TTC549 (cell line): Measurements from ENCODE around the gene PAK1.

ENCODE experiments used
- FAIRE-seq: peaks from 2 replicates; lab custom pipeline; 2012; peaks lifted over from hg19 to GRCh38; lab: Jason Lieb, UNC

The PAK1 gene

DNA sequence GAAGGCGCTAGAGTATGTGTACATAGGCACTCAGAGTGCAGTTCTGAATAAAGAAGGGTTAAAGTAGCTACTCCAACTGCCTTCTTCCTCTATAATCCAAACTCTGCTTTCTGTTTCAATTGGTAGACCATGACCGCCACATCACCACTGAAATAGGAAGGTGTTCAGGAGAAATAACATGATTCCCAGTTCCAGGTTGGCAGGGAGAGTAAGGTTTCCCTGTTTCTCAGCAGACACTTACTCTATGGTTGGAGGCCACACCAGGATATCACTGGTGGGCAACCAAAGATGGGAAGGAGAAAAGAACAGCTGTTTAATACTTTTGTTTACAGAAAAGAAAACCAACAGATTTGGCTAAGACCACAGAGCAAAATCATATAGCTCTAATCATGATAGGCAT, 37.9 kb downstream of the PAK1 start:
- FAIRE-seq, result no peak

DNA sequence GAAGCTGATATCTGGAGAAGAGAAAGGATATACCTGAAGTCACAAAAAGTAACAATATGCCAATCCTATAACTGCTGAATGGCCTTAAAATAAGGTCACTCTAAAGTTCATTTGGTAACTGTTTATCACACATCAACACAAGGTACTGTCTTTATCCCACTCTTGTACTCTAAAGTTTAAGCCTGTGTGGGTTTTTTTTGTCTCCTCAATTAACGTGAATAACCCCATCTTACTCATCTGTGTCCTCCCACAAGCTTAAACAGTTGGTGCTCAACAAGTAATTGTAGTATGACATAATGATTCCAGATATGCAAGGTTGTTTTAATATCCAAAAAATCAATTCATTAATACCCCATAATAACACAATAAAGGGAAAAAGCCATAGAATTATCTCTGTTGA, 42.1 kb downstream of the PAK1 start:
- FAIRE-seq, result no peak

DNA sequence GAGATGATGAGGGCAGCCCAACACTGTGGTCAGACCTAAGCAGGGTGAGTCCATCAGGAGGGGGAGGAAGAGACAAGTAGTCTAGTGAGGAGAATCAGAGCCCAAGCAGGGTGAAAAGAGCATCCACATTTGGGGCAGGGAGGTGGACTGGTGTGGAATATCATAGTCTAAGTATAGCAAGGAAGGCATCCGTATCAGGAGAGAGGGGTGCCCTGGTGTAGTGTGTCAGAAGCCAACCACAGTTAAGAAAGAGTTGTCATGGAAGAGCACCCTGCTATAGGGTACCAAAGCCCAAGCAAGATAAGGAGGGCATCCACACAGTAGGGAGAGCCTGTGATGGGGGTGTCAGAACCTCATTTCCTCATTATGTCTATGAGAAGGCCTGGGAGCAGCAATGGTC, 45.3 kb downstream of the PAK1 start:
- FAIRE-seq, result no peak

DNA sequence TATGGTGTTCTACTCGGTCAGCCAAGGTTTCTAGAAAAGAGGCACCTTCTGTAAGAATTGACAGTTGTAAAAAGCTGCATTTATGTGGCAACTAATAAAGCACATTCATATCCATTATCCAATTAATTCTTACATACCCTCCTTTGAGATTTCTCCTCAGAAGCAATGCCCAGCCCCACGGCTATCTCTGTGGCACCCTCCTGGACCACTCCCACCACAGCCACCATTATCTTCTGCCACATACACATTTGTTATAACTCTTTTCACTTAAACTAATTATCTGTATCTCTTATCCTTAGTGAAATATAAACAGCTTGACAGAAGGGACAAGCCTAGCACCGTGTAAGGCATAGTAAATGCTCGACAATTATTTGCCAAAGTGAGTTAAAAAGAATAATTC, 48.5 kb downstream of the PAK1 start:
- FAIRE-seq, result no peak

DNA sequence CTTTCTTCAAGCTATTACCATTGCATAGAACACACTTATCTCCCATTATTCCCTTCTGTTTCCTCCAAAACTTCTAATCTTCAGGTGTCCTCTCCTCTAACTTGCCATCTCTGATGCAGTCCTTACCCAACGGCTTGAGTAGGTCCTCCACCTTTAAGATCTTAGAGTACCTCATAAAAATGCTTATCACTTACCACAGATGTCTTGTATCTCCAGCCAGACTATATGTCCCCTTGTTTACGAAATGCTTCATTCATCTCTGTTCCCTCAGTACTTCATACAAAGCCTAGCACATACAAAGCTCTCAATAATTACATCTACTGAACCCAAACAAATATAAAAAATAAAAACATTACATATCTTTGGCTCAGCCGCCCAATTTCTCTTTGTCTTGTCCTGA, 49.2 kb downstream of the PAK1 start:
- no peak for FAIRE-seq

DNA sequence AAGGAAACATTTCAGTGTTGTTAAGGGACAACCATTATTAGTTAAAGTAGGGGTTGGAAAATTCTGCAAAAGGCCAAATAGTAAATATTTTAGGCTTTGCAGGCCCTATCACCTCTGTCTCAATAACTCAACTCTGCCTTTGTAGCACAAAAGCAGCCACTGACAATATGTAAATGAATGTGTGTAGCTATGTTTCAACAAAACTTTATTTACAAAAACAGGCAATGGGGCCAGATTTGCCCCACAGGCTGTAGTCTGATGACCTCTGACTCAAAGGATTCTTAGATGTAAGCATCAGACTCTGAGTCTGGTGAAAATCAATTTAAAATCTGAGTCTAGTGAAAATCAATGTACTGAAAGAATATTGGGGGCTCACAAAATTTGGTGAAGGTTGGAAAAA, 50.3 kb downstream of the PAK1 start:
- FAIRE-seq, result no peak

DNA sequence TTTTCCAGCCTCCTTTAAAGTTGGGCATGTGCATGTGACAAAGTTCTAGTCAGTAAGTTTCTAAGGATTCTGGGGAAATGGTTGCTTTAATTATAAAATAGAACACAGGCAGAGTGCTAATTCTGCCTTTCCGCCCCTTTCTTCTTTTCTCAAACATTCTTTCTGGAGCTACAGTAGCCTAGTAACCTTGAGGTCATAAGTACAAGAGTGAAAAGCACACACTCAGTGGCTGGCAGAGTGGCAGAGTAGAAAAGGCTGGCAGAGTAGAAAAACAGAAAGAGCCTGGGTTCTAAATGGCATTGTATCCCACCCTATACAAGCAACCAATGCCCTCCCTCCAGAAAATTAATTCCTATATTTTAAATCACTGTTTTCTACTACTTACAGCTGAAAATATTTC, 51.2 kb downstream of the PAK1 start:
- FAIRE-seq, result no peak

DNA sequence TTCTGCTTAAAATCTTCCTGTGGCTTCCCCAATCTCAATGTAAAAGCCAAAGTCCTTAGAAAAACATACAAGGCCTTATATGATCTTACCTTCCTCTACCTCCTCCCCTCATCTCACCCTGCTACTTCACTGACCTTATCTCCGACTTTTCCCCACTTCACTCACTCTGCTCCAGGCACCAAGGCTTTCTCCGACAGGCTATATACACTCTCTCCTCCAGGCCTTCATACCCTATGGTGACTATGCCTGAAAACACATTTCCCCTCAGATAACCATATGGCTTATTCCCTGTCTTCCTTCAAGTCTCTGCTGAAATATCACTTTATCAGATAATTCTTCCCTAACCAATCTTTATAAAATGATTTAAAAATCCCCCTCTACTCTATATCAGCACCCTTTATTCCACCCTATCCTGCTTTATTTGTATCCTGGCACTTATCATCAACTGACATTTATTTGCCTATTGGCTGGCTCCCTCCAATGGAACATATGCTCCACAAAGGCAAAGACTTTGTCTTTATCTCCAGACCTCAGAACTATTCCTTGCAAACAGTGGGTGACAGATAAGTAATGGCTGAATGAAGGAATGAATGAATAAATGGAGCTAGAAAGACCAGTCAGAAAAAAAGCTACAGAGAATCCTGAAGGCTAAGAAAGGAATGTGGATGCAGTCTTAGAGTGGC, 52.7 kb downstream of the PAK1 start:
- no peak for FAIRE-seq

DNA sequence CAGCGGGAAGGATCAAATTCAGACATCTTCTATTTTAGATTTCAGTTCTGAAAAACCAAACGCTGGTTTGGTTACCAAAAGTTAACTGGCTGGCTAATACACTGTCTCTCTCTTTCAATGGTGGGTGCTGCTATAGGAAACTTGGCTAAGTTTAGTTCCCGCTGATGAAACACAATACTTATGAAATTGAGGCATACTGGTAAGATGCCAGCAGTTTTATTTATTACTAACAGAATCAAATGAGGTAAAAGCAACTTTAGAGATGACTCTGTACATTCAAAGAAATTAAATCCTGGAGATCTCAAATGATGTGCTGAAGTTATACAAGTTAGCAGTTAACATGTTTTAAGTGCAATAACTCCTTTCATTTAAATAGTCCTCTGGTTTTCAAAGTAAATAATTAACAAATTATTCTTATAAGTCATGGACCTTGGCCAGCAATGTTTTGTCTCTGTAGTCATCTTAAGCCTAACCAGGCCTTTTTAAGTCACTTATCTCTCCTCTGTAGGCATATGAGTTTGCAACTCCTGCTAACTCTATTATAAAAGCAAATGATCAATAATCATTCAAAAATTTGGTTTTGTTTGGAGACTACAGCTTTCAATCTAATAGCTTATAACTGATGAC, 54.8 kb downstream of the PAK1 start:
- FAIRE-seq, result no peak

DNA sequence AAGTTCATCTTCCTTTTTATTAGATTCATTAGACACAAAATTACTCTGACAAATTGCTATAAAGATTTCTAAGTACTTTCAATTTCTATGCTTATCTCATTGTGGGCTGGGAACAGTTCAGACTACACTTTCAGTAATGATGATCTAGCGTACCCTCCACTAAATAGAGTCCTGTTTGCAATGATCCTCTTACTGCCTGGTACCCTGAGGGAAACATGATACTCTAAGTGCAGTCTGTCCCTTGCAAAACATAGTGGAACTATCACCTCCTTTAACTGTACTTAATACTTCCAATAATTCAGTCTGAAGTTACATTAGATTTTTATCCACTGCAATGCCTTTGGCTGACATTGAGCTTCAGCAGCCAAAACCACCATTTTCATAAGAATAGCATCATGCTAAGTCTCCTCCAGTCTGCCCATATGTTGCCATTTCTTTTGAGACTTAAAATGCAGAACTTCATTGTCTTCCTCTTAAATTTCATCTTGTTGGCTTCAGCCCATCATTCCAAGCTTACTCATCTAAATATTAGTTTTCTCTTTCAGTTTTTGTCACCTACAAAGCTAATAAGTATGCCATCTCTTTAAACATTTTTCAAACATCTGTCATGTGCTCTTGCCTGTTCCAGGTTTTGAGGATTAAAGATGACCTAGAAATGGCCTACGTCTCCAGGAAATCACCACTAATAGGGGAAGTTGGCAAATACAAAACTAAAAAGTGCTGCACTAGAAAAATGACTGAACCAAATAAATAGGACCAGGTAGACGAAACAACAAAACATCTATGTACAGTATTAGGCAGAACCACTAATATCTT, 55.5 kb downstream of the PAK1 start:
- FAIRE-seq, result no peak

DNA sequence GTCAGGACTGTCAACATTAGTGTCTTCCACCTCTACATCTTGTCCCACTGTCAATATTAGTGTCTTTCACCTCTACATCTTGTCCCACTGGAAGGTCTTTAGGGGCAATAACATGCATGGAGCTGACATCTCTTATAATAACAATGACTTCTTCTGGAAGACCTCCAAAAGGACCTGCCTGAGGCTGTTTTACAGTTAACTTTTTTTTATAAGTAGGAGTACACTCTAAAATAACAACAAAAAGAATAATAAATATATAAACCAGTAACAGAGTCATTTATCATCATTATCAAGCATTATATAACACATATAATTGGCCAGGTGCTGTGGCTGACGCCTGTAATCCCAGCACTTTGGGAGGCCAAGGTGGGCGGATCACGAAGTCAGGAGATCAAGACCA, 57.5 kb downstream of the PAK1 start:
- no peak for FAIRE-seq

DNA sequence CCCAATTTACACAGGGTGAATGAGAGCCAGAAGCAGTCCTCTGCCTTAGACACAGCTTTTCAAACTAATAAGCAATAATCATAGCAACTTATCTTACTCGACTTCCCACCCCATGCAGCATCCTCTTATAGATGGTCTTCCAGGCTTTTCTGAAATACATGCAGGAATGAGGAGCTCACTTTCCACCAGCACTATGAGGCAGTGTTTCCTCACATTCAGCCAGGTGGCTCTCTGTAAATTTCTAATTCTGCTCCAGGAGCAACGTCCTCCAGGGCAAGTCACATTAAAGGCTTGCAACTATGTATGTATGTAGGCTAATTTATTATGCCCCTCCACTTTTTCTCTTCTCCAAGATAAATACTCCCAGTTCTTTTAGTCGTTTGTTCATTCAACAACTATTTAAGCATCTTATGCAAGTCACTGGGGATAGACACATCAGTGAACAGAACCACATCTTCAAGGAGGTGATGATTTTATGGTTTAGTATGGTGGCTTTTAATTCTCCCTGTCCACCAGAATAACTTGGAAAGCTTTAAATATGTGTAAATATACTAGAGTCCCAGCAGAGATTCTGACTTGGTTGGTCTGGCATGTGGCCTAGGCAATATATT, 59.9 kb downstream of the PAK1 start:
- no peak for FAIRE-seq

DNA sequence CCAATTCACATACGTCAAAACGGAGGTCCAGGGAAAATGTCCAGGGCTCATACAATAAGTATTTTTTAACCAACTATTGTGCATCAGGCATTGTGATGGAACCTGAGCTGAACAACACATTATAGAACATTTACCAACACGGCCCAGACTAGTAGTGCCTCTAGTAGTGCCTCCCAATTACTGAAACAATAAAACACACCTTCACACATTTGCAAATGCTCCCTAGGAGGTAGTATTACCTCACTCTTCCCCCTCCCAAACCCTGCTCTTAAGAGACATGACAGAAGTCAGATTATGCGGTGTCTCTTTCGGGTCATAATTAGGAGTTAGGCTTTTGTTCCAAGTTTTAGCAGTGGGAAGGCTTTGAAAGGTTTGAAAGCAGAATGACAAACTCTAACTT, 61.1 kb downstream of the PAK1 start:
- no peak for FAIRE-seq

DNA sequence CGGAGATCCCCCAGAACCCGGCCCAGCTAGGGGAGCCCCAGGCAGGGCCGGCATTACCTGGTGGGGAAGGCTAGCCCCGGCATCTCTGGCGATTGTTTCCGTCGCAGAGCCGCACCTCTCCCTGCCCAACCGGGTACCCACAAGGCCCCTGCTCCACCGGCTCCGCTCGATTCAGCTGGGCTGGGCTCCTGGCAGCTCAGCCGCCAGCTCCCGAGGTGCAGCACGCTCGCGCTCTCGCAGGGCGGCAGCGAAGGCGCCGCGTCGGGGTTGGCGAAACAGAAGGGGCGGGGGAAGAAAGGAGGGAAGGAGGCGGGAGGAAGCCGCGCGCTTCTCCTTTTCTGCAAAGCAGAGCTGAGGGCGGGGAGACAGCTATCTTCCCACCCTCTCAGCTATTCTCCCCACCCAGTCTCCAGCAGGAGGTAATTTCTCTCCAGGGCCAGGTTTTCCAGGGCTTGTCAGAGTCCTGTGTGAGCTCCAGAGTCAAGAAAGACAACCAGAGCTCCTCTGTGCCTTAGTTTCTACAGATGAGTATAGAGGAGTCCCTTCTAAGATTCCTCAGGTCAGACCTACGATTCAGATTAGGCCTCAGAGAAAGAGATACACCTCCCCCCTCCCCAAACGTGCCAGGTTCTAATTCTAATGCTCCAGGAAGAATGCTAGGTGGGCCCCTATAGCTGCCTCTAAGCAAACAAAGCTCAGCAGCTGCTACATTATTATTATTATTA, 62.0 kb downstream of the PAK1 start:
- peak; percentile 3 for FAIRE-seq

DNA sequence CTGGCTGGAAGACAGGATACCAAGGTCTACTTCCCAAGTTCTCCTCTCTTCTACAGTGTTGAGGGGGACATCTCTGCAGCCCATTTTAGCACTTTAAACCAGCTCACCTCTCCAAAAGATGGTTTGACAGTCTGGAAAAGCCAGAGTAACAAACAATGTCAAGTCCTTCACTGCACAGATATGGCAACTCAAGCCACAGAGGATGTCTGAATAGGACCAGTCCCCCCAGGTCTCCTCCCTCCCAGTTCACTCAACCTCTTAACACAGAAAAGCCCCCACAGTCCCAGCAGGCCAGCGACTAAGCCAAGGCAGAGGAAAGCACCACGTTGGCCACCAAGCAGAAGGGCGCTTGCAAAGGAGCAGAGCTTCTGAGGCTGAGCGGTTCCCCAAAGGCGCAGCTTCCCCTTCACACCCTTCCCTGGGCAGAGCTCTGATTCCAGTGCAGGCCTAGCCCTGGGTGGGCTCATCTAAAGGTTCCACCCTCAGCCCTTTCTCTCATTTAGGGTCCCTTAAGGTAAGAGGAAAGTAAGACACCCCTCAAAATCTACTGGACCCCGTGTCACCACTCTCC, 62.7 kb downstream of the PAK1 start:
- FAIRE-seq, result no peak

DNA sequence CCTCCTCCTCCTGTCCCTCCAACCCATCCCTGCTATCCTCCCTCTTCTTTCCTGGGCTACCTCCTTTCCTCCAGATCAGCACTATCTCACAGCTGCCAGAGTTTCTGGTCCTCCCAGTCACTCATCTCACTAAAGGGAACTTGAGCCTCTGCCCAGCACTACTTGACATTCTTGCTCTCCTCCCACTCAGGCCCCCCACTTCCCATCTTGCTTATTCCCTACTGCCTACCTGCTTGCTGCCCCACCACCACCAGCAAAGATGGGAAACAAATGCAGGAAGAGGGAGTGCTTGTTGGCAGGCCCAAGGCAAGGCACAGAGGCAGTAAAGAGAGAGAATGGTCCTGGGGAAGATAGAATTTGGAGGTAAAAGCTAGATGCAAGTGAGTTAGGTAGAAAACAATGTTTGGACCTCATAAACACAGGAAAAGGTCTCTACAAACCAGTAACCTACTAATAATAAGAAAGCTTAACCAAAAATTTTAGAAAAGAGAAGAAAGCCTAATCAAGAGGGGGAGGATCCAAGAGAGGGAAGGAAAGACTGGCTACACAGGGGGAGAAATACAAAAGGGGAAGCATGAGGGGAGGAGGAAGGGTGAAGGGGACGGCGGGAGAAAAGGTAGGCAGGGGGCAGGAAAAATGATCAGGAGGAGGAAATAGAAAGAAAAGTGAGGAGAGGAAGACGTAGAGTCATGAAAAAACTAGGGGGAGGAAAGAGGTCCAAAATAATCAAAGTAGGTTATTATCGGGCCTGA, 63.6 kb downstream of the PAK1 start:
- no peak for FAIRE-seq

DNA sequence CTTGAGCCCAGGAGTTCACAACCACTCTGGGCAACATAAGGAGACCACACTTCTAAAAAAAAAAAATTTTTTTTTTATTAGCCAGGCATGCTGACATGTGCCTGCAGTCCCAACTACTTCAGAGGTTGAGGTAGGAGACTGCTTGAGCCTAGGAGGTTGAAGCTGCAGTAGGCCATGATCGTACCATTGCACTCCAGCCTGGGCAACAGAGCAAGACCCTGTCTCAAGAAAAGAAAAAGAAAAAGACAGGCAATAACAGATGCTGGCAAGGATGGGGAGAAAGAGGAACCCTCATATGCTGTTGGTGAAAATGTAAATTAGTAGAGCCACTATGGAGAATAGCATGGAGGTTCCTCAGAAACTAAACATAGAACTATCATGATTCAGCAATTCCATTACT, 64.8 kb downstream of the PAK1 start:
- no peak for FAIRE-seq

DNA sequence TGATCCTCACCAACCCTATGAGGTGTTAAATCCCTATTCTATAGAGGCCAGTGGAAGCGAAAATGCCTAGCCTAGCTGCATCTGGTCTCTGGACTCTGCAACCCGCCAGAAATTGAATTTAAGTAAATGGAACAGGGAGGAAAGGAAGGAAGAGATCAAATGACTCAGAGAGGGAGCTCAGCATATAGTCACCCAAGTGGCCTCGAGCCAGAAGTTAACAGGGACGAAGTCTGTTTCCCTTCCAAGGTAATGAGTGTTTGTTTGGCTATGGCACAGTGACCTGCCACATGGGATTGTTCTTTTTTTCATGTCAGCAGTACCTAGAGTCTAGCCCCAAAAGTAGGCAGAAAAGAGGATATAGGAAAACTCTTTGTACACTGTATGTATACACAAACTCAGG, 66.3 kb downstream of the PAK1 start:
- no peak for FAIRE-seq

DNA sequence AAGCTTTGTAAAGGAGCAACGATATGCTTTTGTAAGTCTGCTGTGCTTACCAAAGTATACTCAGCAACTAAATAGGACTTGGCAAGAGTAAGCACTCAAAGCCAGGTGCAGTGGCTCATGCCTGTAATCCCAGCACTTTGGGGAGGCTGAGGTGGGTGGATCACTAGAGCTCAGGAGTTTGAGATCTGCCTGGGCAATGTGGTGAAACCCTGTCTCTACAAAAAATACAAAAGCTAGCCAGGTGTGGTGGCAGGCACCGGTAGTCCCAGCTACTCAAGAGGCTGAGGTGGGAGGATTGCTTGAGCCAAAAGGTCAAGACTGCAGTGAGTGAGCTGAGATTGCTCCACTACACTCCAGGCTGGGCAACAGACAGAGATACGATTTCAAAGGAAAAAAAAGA, 67.5 kb downstream of the PAK1 start:
- no peak for FAIRE-seq

DNA sequence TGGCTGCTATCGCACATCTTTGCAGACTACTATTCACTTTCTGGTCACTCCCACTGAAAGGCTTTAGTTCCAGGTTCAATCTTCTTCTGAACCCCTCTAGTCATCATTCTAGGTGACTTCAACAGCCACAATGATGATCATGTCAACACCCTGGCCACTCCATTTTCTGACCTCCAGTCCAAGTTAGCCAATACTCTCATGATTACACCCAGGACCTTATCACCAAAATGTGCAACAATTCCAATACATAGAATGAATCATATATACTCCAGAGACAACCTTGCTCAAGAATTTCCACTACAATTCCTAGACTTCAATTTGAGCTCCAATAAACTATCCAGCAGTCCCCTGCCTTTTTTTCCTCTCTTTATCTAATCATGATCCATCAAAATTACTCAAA, 70.7 kb downstream of the PAK1 start:
- FAIRE-seq, result no peak

DNA sequence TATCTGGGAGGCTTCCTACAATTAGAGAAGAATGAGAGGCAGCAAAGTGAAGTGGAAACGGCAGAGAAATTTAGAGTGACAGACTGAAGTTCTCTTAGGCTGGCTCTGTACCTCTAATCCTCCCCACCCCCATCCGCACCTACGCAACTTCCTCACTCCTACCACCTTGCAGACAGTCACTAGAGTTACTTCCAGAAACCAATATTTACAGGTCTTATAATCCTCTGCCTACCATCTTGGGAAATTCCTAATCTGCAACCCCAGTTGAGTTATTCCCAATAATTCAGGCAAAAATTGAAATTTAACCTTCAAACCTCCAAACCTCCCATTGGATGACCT, 71.7 kb downstream of the PAK1 start:
- FAIRE-seq, result no peak
